ENCODE measurements around the gene TSPO2. TPM values are rescaled to one million over a fixed set of nuclear protein-coding genes. Genes with fewer than 3 reads are reported as not detected.

Gene TSPO2
- total and polyA plus RNA-seq, 2 of the 13 experiments (the other 11 are each of a cell fraction or from before 2014, with no cell fraction given): 0.55 TPM; not detected in 1

DNA sequence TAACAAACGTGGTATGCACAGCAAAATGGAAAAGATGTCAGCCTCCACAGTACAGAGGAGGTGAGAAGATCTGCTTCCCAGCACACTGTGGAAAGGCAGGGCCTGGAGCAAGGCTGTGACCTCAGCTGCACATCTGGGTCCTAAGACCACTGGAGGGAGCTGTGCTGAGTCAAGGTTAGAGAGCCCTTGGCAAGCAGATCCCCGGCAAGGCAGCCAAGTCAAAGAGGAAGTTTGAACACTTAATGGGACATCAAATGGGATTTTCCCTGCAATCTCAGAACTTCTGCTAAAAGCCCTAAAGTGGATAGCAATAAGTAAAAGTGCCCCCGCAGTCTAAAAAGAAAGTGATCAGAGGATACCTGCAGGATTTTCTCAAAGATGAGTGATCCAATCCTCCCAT lies 42.7 kb upstream of the TSPO2 start (continued):
- TF ChIP-seq, protein P1, sequence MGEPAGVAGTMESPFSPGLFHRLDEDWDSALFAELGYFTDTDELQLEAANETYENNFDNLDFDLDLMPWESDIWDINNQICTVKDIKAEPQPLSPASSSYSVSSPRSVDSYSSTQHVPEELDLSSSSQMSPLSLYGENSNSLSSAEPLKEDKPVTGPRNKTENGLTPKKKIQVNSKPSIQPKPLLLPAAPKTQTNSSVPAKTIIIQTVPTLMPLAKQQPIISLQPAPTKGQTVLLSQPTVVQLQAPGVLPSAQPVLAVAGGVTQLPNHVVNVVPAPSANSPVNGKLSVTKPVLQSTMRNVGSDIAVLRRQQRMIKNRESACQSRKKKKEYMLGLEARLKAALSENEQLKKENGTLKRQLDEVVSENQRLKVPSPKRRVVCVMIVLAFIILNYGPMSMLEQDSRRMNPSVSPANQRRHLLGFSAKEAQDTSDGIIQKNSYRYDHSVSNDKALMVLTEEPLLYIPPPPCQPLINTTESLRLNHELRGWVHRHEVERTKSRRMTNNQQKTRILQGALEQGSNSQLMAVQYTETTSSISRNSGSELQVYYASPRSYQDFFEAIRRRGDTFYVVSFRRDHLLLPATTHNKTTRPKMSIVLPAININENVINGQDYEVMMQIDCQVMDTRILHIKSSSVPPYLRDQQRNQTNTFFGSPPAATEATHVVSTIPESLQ (CRISPR knock-in tag; conservative IDR thresholded peaks at IDR 0.05): no peak
- TF ChIP-seq HOXA5 (CRISPR knock-in tag; IDR thresholded peaks at IDR 0.05): no peak
- TF ChIP-seq ZNF761 (CRISPR knock-in tag; conservative IDR thresholded peaks at IDR 0.05): no peak
- no peak for TF ChIP-seq E2F2 (CRISPR knock-in tag; IDR thresholded peaks at IDR 0.05; ENCODE audit: borderline replicate concordance)
- TF ChIP-seq ZNF205 (CRISPR knock-in tag; IDR thresholded peaks at IDR 0.05): no peak
- no peak for TF ChIP-seq ZFY (CRISPR knock-in tag; IDR thresholded peaks at IDR 0.05)
- no peak for TF ChIP-seq HNRNPK (IDR thresholded peaks at IDR 0.05; ENCODE audit: low read depth, low read length, poor library complexity, severe bottlenecking)
- peak; percentile 59; the same call in 1 of the 2 replicates for TF ChIP-seq ELF3 (CRISPR knock-in tag; IDR thresholded peaks at IDR 0.05)
- no peak for TF ChIP-seq MTF2 (CRISPR knock-in tag; IDR thresholded peaks at IDR 0.05; ENCODE audit: borderline replicate concordance)
- no peak for TF ChIP-seq NR3C1 (CRISPR knock-in tag; IDR thresholded peaks at IDR 0.05)
- no peak for TF ChIP-seq CENPX (CRISPR knock-in tag; IDR thresholded peaks at IDR 0.05)
- no peak for TF ChIP-seq ZNF468 (CRISPR knock-in tag; IDR thresholded peaks at IDR 0.05)
- TF ChIP-seq SMC3 (IDR thresholded peaks at IDR 0.05; ENCODE audit: low read length): peak; percentile 68
- no peak for TF ChIP-seq ZSCAN25 (CRISPR knock-in tag; IDR thresholded peaks at IDR 0.05)
- TF ChIP-seq GMEB2 (CRISPR knock-in tag; IDR thresholded peaks at IDR 0.05; ENCODE audit: low read depth): no peak
- TF ChIP-seq ZNF557 (CRISPR knock-in tag; IDR thresholded peaks at IDR 0.05): no peak
- no peak for TF ChIP-seq HDAC6 (IDR thresholded peaks at IDR 0.05; ENCODE audit: low read depth, low read length)
- peak; percentile 57 for TF ChIP-seq RARA (CRISPR knock-in tag; IDR thresholded peaks at IDR 0.05)
- no peak for TF ChIP-seq ZNF83 (CRISPR knock-in tag; IDR thresholded peaks at IDR 0.05; ENCODE audit: borderline replicate concordance)
- TF ChIP-seq, protein P2, sequence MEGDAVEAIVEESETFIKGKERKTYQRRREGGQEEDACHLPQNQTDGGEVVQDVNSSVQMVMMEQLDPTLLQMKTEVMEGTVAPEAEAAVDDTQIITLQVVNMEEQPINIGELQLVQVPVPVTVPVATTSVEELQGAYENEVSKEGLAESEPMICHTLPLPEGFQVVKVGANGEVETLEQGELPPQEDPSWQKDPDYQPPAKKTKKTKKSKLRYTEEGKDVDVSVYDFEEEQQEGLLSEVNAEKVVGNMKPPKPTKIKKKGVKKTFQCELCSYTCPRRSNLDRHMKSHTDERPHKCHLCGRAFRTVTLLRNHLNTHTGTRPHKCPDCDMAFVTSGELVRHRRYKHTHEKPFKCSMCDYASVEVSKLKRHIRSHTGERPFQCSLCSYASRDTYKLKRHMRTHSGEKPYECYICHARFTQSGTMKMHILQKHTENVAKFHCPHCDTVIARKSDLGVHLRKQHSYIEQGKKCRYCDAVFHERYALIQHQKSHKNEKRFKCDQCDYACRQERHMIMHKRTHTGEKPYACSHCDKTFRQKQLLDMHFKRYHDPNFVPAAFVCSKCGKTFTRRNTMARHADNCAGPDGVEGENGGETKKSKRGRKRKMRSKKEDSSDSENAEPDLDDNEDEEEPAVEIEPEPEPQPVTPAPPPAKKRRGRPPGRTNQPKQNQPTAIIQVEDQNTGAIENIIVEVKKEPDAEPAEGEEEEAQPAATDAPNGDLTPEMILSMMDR (CRISPR knock-in tag; IDR thresholded peaks at IDR 0.05): peak; percentile 89
- TF ChIP-seq TCF7 (IDR thresholded peaks at IDR 0.05; ENCODE audit: low read depth): no peak
- TF ChIP-seq CHD2 (IDR thresholded peaks at IDR 0.05; ENCODE audit: low read depth, low read length): no peak
- no peak for TF ChIP-seq KLF13 (CRISPR knock-in tag; IDR thresholded peaks at IDR 0.05)
- TF ChIP-seq, protein P3, sequence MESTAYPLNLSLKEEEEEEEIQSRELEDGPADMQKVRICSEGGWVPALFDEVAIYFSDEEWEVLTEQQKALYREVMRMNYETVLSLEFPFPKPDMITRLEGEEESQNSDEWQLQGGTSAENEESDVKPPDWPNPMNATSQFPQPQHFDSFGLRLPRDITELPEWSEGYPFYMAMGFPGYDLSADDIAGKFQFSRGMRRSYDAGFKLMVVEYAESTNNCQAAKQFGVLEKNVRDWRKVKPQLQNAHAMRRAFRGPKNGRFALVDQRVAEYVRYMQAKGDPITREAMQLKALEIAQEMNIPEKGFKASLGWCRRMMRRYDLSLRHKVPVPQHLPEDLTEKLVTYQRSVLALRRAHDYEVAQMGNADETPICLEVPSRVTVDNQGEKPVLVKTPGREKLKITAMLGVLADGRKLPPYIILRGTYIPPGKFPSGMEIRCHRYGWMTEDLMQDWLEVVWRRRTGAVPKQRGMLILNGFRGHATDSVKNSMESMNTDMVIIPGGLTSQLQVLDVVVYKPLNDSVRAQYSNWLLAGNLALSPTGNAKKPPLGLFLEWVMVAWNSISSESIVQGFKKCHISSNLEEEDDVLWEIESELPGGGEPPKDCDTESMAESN (CRISPR knock-in tag; conservative IDR thresholded peaks at IDR 0.05): no peak

Data from HepG2 (cell line).